Measurements from ENCODE around the gene PTGFRN.

Gene PTGFRN

DNA sequence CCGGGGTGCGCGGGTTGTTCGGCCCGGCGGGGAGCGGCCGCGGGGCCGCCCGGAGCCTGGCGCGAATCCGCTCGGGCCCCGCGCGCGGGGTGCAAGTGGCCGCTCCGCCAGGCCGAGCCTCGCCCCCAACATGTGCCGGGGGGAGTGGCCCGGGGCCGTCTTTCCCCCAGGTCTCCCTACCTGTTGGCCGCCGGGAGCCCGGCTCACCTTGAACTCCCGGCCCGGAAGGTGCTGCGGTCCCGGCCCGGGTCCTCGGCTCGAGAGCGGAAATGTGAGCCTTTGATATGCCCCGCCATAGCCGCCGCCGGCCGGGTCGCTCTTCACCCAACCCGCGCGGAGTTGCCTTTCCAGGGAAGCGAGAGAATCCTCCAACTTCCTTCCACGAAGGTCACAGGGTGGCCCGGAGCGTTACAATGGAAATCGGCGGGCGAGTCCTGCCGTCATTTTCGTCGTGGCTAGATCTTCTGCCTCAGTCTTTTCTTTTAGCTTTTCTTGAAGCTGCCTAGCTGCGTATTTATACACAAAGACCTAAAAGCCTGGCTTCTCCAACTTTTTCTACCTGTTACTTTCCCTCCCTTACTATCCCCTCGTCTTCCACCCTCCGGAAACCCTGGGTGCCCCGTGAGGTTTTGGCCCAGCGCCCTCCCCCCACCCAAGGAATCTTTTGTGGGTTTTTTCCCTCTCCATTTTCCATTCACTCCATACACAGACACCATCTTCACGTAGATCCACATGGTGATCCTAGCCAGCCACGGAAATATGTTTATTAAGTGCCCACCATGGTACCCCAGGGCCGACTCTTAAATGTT lies 867 bp downstream of the PTGFRN start:
- DNase-seq (ENCODE audit: low read depth), result no peak
- TF ChIP-seq, protein P1, sequence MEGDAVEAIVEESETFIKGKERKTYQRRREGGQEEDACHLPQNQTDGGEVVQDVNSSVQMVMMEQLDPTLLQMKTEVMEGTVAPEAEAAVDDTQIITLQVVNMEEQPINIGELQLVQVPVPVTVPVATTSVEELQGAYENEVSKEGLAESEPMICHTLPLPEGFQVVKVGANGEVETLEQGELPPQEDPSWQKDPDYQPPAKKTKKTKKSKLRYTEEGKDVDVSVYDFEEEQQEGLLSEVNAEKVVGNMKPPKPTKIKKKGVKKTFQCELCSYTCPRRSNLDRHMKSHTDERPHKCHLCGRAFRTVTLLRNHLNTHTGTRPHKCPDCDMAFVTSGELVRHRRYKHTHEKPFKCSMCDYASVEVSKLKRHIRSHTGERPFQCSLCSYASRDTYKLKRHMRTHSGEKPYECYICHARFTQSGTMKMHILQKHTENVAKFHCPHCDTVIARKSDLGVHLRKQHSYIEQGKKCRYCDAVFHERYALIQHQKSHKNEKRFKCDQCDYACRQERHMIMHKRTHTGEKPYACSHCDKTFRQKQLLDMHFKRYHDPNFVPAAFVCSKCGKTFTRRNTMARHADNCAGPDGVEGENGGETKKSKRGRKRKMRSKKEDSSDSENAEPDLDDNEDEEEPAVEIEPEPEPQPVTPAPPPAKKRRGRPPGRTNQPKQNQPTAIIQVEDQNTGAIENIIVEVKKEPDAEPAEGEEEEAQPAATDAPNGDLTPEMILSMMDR (IDR thresholded peaks at IDR 0.05; ENCODE audit: low read depth, low read length, missing control alignments), result no peak
- peak overlapping the region; percentile 38 for H3K4me3 ChIP-seq (ENCODE audit: low read depth, low read length)

DNA sequence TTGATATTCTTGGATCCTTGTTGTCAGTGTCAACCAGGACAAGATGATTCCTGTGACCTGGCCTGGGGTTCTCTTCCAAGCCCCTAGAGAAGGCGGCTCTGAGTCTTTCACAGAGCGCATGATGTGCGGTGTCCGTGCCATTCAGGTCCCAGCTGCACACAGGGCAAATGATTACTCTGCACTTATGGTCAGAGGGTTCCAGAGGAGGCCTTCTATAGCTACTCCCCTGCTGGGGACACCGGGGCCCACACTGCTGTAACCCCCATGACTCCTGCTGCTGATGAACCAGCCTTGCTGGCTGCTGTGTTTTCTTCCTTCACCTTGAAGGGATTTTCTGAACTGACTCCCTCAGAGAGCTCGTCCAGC lies 1.5 kb downstream of the PTGFRN start:
- DNase-seq (ENCODE audit: low read depth), result no peak
- no peak overlapping the region for H3K4me3 ChIP-seq (ENCODE audit: low read depth, low read length)
- TF ChIP-seq, protein P1 (IDR thresholded peaks at IDR 0.05; ENCODE audit: low read depth, low read length, missing control alignments), result no peak

DNA sequence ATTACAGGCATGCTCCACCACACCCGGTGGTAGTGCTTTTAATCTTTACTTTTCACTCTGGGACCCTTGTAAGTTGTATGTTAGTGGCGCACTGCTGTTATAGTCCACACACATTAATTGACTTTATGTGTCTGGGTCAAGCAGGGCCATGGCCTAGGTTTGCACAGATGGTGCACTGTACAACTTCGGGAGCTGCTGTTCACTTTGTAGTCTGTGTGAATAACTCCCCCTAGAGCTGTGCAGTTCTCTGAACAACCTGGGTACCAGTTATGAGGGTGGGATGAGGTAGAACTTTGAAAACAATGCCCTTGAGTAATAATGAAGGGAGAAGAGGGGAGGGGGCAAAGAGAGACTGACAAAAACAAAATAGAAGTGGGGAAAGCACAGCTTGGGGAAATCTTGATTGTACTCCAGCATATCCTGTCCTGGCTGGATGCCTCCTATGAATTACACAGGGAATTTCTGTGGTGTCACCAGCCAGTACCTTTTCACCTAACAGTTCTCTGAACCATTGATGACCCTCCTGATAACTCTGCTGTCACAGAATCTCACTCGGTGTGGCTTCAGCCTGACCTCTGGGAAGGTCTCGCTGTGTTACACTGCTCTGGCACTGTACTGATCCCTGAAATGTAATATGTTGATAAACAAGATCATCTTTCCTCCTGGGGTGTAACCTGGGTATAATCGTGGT lies 2.2 kb downstream of the PTGFRN start:
- DNase-seq (ENCODE audit: low read depth), result no peak
- no peak overlapping the region for H3K4me3 ChIP-seq (ENCODE audit: low read depth, low read length)
- TF ChIP-seq, protein P1 (IDR thresholded peaks at IDR 0.05; ENCODE audit: low read depth, low read length, missing control alignments), result no peak

DNA sequence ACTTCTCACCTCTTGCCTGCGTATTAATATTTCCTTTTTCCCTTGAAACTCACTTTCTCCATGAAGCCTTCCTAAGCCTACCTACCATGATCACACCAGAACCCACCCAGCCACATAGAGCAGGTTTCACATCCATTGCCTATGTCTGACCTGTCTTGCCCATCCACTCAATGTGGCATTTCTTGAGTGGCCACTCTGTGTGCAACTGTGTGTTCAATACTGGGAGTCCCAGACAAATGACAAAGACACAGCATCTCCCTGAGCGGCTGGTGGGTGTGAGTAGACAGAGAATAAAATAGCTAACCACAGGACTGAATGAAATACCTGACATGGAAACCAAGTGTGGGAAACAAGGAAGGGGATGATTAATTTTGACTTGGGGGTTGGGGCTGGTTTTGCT lies 3.1 kb downstream of the PTGFRN start:
- no peak overlapping the region for H3K4me3 ChIP-seq (ENCODE audit: low read depth, low read length)
- TF ChIP-seq, protein P1 (IDR thresholded peaks at IDR 0.05; ENCODE audit: low read depth, low read length, missing control alignments), result no peak
- no peak for DNase-seq (ENCODE audit: low read depth)

DNA sequence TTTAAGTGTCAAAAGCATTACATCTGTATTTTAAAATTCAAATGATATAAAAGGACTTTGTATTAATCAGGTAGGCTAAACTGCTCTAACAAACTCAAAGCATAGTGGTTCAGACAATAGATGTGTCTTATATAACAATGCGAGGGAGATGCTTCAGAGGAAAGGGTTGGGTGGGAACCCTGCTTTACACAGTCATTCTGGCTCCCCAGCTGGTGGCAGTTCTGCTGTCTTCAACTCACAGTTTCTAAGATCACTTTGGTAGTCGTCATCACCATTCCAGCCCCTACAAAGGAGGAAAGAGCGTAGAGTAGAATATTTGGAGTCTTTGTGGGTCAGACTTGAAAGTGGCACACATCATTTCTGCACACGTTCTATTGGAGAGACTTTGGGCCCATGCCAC lies 4.2 kb downstream of the PTGFRN start:
- no peak overlapping the region for H3K4me3 ChIP-seq (ENCODE audit: low read depth, low read length)
- DNase-seq (ENCODE audit: low read depth), result no peak
- TF ChIP-seq, protein P1 (IDR thresholded peaks at IDR 0.05; ENCODE audit: low read depth, low read length, missing control alignments), result no peak

DNA sequence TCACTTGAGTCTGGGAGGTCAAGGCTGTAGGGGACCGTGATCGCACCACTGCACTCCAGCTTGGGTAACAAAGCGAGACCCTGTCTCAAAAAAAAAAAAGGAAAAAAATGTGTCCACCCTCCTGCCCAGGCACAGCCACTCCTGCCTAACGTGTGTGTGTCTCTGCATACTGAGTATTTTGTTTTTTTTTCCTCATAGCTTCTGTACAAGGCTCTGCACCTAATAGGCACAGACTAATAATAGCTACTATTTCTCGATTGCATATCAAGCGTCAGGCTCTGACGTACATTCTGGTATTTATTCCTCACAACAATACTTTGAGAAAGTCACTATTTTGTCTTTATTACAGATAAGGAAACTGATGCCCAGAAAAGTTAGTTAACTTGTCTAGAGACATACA lies 5.0 kb downstream of the PTGFRN start:
- no peak for DNase-seq (ENCODE audit: low read depth)
- H3K4me3 ChIP-seq (ENCODE audit: low read depth, low read length), result no peak overlapping the region
- TF ChIP-seq, protein P1 (IDR thresholded peaks at IDR 0.05; ENCODE audit: low read depth, low read length, missing control alignments), result no peak
